HG03354 (cell line): ENCODE results near the gene MPRIP.

Experiments used
- ATAC-seq: cut with Tn5 transposase; IDR thresholded peaks from one replicate; pipeline ENCODE4 v1.9.1; 2021; ENCODE audit warnings: mild to moderate bottlenecking; ENCODE audit not compliant: unreplicated experiment, poor library complexity, severe bottlenecking

Gene MPRIP

DNA sequence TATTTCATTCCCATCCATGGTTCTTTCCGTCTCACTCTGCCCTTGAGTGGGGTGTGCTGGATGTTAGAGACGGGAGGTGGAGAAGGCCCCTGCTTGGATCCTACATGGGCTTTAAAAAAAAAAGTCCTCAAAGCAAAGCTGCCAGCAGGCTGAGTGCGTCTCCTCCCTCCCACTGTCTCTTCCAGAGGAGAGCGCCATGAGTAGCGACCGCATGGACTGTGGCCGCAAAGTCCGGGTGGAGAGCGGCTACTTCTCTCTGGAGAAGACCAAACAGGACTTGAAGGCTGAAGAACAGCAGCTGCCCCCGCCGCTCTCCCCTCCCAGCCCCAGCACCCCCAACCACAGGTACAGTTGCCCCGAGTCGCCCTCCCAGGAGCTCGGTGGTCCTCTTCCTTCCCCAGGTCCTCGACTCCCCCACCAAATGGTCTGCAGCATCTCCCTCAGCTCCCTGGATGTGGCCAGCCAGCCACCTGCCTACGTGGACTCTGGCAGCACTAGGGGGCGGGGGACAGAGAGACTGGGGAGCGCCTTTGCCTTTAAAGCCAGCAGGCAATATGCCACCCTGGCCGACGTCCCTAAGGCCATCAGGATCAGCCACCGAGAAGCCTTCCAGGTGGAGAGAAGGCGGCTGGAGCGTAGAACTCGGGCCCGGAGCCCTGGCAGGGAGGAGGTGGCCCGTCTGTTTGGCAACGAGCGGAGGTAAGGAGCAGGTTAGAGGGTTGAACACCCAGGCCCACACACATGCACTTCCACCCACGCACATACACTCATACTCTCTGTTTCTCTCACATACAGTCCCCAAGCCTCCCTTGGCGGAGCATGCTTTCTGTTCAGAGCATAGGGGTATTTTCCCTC lies 95.7 kb downstream of the MPRIP start:
- ATAC-seq, result no peak

DNA sequence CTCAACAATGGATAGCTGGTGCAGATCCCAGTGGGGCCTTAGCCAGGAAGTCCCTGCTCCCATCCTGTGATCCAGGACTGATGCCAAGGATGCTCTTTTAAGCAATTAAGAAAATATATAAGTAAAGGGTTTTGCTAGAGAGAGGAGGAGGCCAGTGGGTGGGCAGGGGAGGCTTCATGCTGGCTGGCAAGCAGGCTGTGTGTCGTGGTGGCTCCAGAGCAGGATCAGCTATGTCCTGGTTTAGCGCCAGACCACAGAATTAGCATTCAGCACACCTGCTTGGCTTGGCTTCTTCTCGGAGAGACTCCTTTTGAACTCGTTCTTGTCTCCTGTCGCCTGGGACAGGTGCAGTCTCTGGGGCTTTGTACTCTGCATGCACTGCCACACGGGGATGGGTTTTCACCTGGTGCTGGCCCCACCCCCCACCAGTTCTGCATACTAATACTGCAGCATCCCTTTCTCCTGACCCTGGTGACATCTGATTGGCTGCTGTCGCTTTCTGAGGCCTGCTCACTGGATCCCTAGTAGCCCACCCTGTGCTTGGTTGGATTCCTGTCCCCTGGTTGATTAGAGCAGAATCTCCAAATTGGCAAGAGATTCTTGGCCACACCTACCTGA lies 97.8 kb downstream of the MPRIP start:
- no peak for ATAC-seq

DNA sequence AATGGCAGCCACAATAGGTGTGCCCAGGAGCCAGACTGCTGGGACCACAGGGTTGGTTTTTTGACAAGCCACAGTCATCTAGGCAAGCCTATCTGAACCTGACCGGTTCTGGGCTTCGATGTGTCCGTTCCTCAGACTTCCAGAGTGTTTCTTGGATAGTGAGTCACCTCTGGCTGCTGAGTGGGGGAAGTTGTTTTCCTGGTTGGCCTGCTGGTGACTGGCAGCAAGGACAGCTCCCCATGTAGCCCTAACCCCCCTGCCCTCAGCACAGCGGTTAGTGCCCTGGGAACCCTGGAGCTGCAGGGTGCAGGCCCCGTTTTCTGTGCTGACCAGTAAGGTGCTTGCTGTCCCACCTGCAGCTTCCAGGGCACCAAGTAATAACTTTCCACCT lies 98.3 kb downstream of the MPRIP start:
- ATAC-seq, result no peak

DNA sequence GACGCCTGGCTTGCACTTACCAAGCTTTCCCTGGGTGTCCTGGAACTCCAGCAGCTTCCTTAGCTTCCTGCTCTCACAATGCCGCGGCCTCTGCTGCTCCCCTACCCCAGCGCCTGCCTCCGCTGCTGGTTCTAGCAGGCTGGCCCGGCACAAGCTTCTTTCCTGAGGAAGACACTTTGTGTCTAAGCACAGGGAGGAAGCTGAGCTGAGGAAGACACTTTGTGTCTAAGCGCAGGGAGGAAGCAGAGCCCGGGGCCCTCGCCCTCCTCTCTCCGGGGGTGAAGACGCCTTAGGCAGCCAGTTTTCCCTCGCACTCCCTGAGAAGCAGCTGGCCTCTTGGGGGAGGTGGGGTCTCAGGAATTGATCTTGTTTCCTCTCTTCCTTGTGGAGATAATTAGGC lies 99.0 kb downstream of the MPRIP start:
- no peak for ATAC-seq

DNA sequence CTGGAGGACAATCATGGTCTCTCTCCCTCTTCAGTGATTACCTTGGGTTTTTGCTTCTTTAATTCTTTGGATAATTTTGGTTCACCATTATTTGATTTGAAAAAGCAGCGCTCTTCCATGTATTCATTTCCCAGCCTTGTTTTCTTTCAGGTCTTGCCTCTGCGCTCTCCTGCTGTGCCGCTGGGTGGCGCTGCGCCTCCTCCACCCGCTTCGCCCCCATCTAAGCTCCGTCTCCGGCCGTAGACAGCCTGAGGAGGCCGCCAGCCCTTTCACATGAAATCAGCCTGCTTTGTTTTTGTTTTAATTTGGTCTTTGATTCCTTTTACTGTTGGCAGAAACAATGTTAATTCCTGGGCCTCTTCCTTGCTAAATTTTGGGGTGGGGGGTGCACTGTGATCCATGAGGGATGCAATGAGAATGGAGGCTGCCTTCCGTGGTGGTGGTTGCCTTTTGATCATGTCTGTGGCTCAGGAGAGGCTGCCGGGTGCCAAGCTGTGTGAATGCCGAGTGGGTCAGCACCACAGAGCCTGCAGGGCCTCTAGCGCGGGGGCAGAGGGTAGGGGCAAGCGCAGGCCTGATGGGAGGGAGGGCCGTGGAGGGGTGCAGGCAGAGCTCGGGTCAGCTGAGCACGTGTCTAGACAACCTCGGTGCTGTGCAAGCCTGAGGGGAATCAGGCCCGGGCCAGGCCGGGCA lies 99.7 kb downstream of the MPRIP start:
- no peak for ATAC-seq

DNA sequence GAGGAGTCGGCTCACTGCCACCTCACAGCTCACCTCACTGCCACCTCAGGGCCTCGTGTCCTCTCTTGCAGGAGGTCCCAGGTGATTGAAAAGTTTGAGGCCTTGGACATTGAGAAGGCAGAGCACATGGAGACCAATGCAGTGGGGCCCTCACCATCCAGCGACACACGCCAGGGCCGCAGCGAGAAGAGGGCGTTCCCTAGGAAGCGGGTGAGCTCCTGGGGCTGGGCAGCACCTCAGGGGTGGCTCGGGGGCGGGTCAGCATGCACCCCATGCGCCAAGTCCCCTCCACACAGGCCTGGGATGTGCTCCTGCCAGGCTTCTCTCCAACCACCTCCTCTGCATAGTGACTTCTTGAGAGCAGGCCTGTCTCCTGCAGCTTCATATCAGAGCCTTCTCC lies 100.3 kb downstream of the MPRIP start:
- no peak for ATAC-seq

DNA sequence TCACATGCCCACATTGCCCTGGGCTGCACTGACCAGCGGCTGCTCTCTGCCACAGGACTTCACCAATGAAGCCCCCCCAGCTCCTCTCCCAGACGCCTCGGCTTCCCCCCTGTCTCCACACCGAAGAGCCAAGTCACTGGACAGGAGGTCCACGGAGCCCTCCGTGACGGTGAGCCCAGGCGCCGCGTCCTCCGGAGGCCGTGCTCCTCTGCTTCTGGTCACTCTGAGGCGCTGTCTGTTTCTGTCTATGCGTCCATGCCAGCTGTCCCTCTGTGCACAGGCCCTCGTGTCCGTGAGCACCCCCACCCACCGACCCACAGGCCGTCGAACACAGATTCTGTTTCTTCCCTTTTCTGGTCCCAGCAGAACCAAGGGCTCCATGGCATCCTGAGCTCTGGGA lies 101.2 kb downstream of the MPRIP start:
- no peak for ATAC-seq

DNA sequence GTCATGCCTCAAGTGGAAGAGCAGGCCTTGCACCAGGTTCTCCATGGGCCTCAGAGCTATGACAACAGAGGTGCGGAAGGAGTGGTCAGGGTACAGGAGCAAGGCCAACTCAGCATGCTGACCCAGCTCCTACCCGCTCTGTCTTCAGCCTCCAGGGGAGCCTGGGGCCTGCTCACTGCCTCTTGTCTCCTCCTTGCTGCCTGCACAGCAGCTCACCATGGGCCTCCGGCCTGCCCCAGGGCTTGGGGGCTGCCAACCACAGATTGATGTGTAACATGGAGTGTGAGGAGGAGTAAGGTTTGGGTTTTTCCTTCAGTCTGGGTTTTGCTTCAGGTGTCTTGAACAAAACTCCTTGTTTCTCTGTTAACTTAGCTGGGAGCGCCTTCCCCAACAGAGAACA lies 101.8 kb downstream of the MPRIP start:
- no peak for ATAC-seq

DNA sequence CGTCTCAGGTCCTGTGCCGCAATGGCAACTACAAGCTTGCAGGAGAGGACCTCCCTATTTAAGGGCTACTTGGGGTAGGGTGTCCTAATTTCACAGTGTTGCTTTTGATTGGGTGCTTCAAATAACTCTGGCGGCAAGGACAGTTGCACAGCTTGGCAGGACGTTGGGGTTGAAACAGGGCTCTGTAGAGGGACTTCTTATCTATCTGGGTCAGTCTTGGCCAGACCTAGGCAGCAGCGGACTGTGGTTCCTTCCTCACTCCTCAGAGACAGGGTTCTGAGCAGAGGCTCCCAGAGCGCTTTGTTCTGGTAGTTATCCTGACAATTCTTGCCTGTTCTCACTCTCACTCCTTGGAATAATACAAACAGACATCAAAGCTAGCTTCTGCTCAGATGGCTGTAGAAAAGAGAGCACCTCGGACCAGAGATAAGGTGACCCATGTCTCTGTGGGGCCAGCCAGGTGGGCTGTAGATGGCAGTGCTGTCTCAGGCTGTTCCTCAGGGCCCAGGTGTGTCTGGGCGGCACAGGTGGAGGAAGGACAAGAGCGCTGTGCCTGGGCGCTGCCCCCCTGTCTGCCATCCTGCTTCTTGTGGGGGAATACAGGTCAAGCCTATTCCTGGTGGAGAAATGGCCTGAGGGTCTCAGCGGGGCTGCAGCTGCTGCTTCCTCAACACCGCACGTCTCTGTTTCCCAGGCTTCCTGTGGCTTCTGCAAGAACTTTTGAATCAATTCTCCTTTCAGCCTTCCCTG lies 102.8 kb downstream of the MPRIP start:
- ATAC-seq, result no peak

DNA sequence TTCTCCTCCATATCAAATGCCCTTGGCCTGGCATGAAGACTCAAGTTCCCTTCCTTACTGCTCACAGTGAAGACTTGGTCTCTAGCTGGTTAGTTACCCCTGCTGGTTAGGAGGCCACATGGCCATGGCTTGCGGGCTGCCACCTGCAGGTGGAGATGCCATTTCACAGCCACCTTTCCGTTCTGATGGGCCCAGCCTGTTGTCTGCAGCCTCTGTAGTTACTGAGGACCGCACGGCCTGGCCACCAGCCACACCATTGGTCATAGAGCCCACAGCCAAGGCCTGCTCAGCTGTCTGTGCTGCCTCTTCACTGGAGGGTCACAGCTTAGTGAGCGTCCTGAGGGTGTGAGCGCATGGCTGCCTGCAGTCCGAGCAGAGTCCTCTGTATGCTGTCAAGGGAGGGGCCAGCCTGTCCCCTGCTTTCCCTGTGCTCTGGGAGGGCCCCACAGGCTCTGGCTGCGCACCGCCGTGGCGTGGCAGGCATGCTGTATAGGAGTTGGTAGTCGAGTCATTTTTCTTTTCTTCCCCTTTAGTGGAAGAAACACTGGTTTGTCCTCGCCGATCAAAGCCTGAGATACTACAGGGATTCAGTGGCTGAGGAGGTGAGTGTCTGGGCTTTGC lies 104.6 kb downstream of the MPRIP start:
- ATAC-seq, result no peak

DNA sequence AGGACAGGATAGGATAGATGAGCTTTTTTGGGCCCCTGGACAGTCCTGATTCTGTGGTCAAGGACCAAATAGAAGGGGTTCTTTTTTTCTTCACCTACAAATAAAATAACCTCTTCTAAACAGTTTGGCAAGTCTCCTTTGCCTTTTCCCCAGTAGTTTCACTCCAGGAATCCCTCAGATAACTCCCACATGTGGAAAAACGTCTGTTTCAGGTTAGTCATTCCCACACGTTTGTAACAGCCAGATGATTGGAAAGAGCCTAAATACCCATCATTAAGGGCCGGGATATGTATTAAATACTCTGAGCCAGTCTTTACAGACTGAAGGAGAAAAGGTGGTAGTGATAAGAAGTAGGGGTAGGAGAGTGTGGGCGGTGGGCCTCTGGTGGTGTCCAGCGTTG lies 105.6 kb downstream of the MPRIP start:
- no peak for ATAC-seq

DNA sequence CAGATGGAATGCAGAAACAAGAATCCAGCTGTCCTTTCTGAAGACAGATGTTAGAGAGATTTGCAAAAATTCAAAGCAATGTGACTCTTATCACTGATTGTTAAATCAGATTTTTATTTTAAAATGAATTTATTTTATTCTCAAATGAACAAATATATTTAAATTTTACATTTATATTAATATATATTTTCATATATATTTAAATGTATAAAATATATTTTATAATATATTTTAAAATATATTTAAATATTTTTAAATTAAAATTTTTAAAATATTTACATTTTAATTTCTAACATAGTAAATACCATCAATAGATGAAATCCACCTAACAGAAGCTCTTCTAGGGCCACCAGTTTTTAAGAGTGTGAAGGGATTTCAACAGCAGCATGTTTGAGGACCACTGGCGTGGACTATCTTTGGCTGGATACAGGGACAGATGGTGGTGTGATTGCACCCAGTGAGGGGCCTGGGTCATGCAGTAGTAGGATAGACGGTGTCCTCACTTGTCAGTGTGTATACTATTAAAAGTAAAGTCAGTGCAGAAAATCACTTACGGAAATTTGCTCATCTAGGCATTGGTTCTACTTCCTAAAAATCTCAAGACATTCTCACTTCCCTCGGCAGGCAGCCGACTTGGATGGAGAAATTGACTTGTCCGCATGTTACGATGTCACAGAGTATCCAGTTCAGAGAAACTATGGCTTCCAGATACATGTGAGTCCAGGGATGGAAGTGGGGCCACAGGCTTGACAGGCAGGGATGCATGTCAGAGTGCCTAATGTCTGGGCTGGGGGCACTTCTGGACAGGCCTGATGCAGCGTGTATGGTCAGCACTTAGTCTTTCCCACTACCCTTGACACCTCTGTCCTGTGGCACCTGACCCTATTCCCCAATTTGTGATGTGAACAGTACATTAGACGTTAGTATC lies 107.5 kb downstream of the MPRIP start:
- no peak for ATAC-seq

DNA sequence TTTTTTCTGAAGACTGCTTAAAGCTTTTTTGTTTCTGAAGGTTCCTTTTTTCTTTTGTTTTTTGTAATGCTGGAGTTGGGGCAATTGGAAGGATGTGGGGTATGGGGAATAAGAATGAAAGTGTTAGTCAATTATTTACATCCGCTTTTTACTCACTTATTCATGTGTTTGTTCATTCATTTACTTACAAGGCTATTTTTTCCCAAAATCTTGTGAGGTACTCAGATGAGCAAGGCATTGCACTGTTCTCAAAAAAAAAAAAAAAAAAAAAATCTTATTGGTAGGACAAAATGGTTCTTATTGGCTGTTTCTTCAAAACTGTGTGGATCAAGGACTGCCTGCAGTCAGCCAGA lies 108.2 kb downstream of the MPRIP start:
- no peak for ATAC-seq

DNA sequence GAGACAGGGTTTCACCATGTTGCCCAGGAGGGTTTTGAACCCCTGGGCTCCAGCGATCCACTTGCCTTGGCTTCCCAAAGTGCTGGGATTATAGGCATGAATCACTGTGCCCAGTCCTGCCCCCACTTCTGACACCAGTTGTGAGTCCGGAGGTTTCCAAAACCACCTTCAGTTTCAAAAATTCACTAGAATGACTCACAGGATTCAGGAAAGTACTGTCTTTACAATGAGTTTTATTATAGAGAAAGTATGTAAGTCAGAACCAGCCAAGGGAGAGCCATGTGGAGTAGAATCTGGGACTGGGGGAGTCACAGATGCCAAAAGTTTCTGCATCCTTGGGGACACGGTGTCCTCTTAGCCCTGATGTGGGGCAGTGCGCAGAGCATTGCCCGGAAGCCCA lies 108.8 kb downstream of the MPRIP start:
- no peak for ATAC-seq

DNA sequence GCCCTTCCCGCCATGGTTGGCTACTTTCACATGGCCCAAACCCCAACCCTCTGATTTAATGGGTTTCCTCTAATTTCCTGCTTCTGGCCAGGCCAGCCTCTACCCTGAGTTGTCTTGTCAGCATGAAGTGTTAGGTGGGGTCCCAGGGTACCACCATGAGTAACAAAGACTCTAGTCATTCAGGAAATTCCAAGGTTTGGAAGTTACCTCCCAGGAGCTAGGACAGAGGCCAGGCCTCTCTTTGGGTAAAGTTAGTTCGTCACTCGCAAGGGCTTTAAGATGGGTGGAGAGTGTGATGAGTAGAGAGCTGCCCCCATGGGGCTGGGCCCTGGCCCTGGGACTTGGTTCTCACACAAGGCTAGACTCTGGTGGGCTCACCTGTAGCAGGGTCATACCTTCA lies 109.3 kb downstream of the MPRIP start:
- ATAC-seq, result no peak

DNA sequence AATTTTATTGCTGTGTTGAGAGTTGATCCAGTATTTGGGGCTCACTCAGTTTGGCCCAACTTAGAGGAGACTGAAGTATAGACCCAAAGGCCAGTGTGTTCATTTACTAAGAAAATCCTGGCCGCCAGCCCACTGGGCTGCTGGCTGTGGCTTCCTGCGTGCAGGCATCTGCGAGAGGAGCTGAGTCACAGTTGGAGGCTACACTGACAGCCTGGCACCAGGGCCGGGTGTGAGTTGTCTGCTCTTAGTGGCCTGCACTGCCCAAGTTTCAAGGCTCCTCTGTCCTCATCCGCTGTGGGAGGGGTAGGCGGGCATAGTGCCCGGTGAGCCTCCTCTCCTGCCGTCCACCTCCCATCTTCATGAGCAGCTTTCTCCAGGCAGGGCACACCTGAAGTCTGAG lies 109.7 kb downstream of the MPRIP start:
- ATAC-seq, result no peak

DNA sequence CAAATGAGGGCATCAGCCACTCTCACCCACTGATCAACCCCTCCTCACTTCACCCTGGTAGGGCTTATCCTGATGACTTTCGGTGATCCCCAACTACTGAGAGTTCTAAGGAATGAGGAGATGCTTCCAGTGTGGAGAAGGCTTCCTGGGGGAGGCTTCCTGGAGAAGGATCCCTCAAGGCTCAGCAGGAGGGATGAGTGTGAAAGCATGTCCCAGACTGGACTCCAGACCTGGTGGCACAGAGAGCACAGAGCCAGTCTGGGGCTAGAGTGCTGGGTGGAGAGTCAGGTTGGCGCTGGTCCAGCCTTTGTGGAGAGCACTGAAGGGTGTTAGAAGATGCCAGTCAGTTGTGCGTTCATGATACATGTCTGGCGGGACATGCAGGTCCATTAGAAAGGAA lies 110.1 kb downstream of the MPRIP start:
- ATAC-seq, result no peak

DNA sequence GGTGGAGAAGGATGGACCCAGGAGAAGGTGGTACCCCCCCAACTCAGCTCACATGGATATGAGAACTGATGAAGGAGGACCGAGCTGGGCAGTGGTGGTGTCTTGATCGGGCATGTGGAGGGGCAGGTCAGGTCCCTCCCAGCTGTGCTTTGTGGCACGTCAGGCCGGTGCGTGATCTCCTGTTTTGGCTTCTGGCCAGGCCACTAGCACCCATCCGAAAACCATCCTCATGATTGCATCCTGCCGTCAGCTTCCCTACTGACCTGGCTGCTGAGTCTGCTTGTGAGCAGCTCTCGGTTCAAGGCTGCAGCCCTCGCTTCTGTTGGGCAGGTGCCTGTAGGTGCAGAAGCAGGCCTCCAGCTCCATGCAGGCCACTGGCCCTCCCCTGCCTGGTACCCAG lies 110.8 kb downstream of the MPRIP start:
- ATAC-seq, result no peak

DNA sequence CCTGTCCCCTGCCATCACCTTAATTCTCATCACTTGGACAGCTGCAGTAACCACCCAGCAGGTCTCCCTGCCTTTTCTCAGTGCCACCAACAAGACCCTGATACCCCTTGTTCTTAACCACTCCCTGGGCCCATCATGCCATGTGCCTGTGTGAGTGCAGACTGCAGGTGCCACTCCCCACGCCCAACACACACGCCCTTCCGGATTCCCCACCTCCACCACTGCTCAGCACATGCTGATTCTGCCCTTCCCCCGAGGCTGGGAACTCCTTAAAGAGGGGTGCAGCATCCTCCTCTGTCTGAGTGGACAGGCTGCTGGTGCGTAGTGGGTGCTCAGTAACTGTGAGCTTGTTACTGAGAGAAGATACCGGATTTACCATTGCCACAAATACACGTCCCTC lies 111.5 kb downstream of the MPRIP start:
- no peak for ATAC-seq
